Measurements from ENCODE around the gene ADAMTS17.

GRCh38 chr15:99956820-99957641 lies 384.7 kb downstream of the ADAMTS17 start:
- no peak for TF ChIP-seq CTCF (conservative IDR thresholded peaks at IDR 0.05)
- TF ChIP-seq ZFX (IDR thresholded peaks at IDR 0.05): no peak
